Esophagus muscularis mucosa (tissue), 4 donors: ENCODE measurements around the gene BANK1.

Experiments
- EP300 ChIP-seq: sonication (generic); formaldehyde crosslinking; IDR thresholded peaks from one replicate; pipeline ENCODE4 v1.6.1; 2017; ENCODE audit warnings: antibody characterized with exemption
- POLR2A ChIP-seq: fragments of 450-650 bp; IDR thresholded peaks from one replicate; pipeline ENCODE4 v1.6.1; 2017; ENCODE audit warnings: antibody characterized with exemption, moderate library complexity, mild to moderate bottlenecking, low read depth
- TF ChIP-seq, protein P1 (sequence below), 3 experiments: fragments of 200-600 bp in 2 of 3; fragments of 450-650 bp in 1 of 3; sonication (generic) in 2 of 3; IDR thresholded peaks; one replicate each; pipeline ENCODE4 v1.5.1; 2017 to 2019; ENCODE audit warnings: antibody characterized with exemption in 3 of 3, mild to moderate bottlenecking in 2 of 3, moderate library complexity in 1 of 3

DNA sequence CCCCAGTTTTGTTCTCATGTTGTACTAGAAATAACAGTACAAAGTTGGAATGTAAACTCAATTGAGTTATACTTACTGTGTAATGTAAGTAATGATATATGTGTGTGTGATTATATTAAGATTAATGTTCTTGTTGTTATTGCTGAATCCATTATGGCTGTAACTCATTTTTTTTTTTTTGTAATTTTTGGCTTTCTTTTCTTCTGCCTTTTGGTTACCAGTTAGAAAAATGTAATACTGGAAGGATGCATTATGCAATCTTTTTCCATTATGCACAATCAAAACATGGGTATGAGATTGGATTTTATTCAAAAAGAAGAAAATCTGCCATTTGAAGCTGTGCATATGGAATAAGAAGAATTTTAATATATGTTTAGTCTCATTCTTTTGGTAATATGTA lies 34.0 kb downstream of the BANK1 start:
- TF ChIP-seq, protein P1, sequence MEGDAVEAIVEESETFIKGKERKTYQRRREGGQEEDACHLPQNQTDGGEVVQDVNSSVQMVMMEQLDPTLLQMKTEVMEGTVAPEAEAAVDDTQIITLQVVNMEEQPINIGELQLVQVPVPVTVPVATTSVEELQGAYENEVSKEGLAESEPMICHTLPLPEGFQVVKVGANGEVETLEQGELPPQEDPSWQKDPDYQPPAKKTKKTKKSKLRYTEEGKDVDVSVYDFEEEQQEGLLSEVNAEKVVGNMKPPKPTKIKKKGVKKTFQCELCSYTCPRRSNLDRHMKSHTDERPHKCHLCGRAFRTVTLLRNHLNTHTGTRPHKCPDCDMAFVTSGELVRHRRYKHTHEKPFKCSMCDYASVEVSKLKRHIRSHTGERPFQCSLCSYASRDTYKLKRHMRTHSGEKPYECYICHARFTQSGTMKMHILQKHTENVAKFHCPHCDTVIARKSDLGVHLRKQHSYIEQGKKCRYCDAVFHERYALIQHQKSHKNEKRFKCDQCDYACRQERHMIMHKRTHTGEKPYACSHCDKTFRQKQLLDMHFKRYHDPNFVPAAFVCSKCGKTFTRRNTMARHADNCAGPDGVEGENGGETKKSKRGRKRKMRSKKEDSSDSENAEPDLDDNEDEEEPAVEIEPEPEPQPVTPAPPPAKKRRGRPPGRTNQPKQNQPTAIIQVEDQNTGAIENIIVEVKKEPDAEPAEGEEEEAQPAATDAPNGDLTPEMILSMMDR (IDR thresholded peaks at IDR 0.05), result no peak
- no peak for TF ChIP-seq EP300
- TF ChIP-seq POLR2A, result no peak
